GM12878 (cell line): ENCODE data around the gene NUDT7. TPM values are rescaled to one million over a fixed set of nuclear protein-coding genes. Genes with fewer than 3 reads are reported as not detected.

Experiments
- ATAC-seq: fragments of 200-7000 bp; cut with Tn5 transposase; 3 replicates; pipeline ENCODE4 v1.9.1; 2020; ENCODE audit warnings: mild to moderate bottlenecking, moderate library complexity
- BruUV-seq: library from RNA; stranded (reverse); fragments of 400-500 nt; replicated peaks from 2 replicates; lab custom pipeline; 2021; lab: Mats Ljungman, UMichigan
- CTCF ChIA-PET: fragments of 300-600 bp; sonication (Branson Sonifier 250); formaldehyde crosslinking; extraction: SDS; loops from one replicate; lab custom pipeline; 2021; ENCODE audit warnings: inconsistent platforms; lab: Yijun Ruan, JAX
- POLR2A ChIA-PET: fragments of 350-600 bp; formaldehyde crosslinking; extraction: SDS; loops from one replicate; lab custom pipeline; 2021; ENCODE audit warnings: inconsistent platforms; lab: Charles Lee
- RAD21 ChIA-PET: fragments of 300-600 bp; sonication (Branson Sonifier 250); formaldehyde crosslinking; loops from one replicate; lab custom pipeline; 2023; ENCODE audit warnings: antibody characterized with exemption; ENCODE audit not compliant: unreplicated experiment; lab: Charles Lee
- SMC1A ChIA-PET: fragments of 300-600 bp; sonication (Branson Sonifier 250); formaldehyde crosslinking; loops from one replicate; lab custom pipeline; 2023; ENCODE audit not compliant: unreplicated experiment, uncharacterized antibody; lab: Charles Lee
- DNase-seq: peaks from one replicate; pipeline ENCODE4 v3.0.0-alpha.2; 2011; ENCODE audit warnings: low read depth, low spot score
- FAIRE-seq: peaks from 3 replicates; lab custom pipeline; 2011; peaks lifted over from hg19 to GRCh38; lab: Jason Lieb, UNC
- H2AFZ ChIP-seq: 2 replicates; pipeline ENCODE4 v1.6.0; 2011; ENCODE audit warnings: low read depth, low read length, control low read depth; ENCODE audit not compliant: control insufficient read depth
- H3K27ac ChIP-seq: 2 replicates; pipeline ENCODE4 v1.5.1; 2011; ENCODE audit warnings: control low read depth; ENCODE audit not compliant: control insufficient read depth, insufficient read depth
- H3K27me3 ChIP-seq, 2 experiments: replicated peaks in 1 of 2; 2 replicates each; pipeline versions ENCODE4 v1.6.0 to v1.6.1; 2011; ENCODE audit warnings: low read length in 1 of 2; ENCODE audit not compliant: control insufficient read depth in 2 of 2, insufficient read depth in 2 of 2
- H3K36me3 ChIP-seq, 2 experiments: 2 replicates each; pipeline ENCODE4 v1.5.1; 2011; ENCODE audit warnings: low read length in 1 of 2; ENCODE audit not compliant: control insufficient read depth in 2 of 2, insufficient read depth in 2 of 2
- H3K4me1 ChIP-seq: 2 replicates; pipeline ENCODE4 v1.6.1; 2011; ENCODE audit warnings: mild to moderate bottlenecking, low read length, moderate library complexity, mixed read lengths; ENCODE audit not compliant: control insufficient read depth, insufficient read depth
- H3K4me2 ChIP-seq: 2 replicates; pipeline ENCODE4 v1.6.0; 2011; ENCODE audit warnings: control low read depth; ENCODE audit not compliant: control insufficient read depth, insufficient read depth
- H3K4me3 ChIP-seq: fragments of 200-600 bp; sonication (generic); 2 replicates; pipeline ENCODE4 v1.5.1; 2016
- H3K79me2 ChIP-seq: 2 replicates; pipeline ENCODE4 v1.6.0; 2011; ENCODE audit warnings: low read length; ENCODE audit not compliant: control insufficient read depth, insufficient read depth
- H3K9ac ChIP-seq: 2 replicates; pipeline ENCODE4 v1.8.0; 2011; ENCODE audit warnings: low read length, control low read depth, mixed read lengths; ENCODE audit not compliant: control insufficient read depth, insufficient read depth
- H3K9me3 ChIP-seq: replicated peaks from 3 replicates; pipeline ENCODE4 v1.5.1; 2011; ENCODE audit warnings: mild to moderate bottlenecking, low read length; ENCODE audit not compliant: control insufficient read depth, insufficient read depth
- H4K20me1 ChIP-seq: 2 replicates; pipeline ENCODE4 v1.6.0; 2011; ENCODE audit not compliant: control insufficient read depth, insufficient read depth
- ATF3 ChIP-seq: IDR thresholded peaks from 2 replicates; pipeline ENCODE4 v1.6.1; 2011; ENCODE audit warnings: low read depth, mild to moderate bottlenecking, low read length, moderate library complexity, borderline replicate concordance; ENCODE audit errors: extremely low read depth
- EGR1 ChIP-seq, 2 experiments: IDR thresholded peaks; 1 replicate in 1 of 2; 2 replicates in 1 of 2; pipeline ENCODE4 v1.6.1; 2011 to 2012; ENCODE audit warnings: low read depth in 2 of 2, low read length in 2 of 2, borderline replicate concordance in 1 of 2, mild to moderate bottlenecking in 1 of 2, moderate library complexity in 1 of 2
- IRF5 ChIP-seq: fragments of 450-650 bp; IDR thresholded peaks from 2 replicates; pipeline ENCODE4 v1.6.1; 2017; ENCODE audit warnings: borderline replicate concordance
- NFXL1 ChIP-seq: fragments of 450-650 bp; IDR thresholded peaks from 2 replicates; pipeline ENCODE4 v1.6.1; 2017; ENCODE audit warnings: antibody characterized with exemption, mild to moderate bottlenecking, borderline replicate concordance
- NFYA ChIP-seq: IDR thresholded peaks from 2 replicates; pipeline ENCODE4 v1.6.1; 2011; ENCODE audit warnings: low read depth, mild to moderate bottlenecking, low read length, improper control_type of control experiment, borderline replicate concordance
- SKIL ChIP-seq: fragments of 450-650 bp; IDR thresholded peaks from 2 replicates; pipeline ENCODE4 v1.6.1; 2017; ENCODE audit warnings: mild to moderate bottlenecking, low read depth, inconsistent platforms; ENCODE audit not compliant: poor library complexity, severe bottlenecking
- YY1 ChIP-seq: IDR thresholded peaks from 2 replicates; pipeline ENCODE4 v1.6.1; 2011; ENCODE audit warnings: low read depth, mild to moderate bottlenecking, low read length
- ZNF207 ChIP-seq: fragments of 450-650 bp; IDR thresholded peaks from 2 replicates; pipeline ENCODE4 v1.6.1; 2014; ENCODE audit warnings: antibody characterized with exemption, mild to moderate bottlenecking, borderline replicate concordance
- ZNF687 ChIP-seq: fragments of 450-650 bp; IDR thresholded peaks from 2 replicates; pipeline ENCODE4 v1.6.1; 2017; ENCODE audit warnings: mild to moderate bottlenecking, moderate library complexity
- ZSCAN29 ChIP-seq: fragments of 450-650 bp; IDR thresholded peaks from 2 replicates; pipeline ENCODE4 v1.6.1; 2017; ENCODE audit warnings: mild to moderate bottlenecking, moderate library complexity
- WGBS: methylation state at CpG from one replicate; pipeline ENCODE4 v1.1.6; 2016; ENCODE audit warnings: low lambda C conversion rate; ENCODE audit not compliant: insufficient replicate concordance, insufficient coverage; ENCODE audit errors: missing lambda C conversion rate; 5-methylcytosine and 5-hydroxymethylcytosine counted together
- in situ Hi-C: fragments of 300-500 bp; cut with MboI; formaldehyde crosslinking; loops from 9 replicates; pipeline ENCODE4 v1.14.3; 2018; ENCODE audit warnings: mixed read lengths
- intact Hi-C: fragments of 100-400 bp; cut with micrococcal nuclease; formaldehyde crosslinking; loops from one replicate; pipeline ENCODE4 v1.14.2; 2022; ENCODE audit not compliant: unreplicated experiment
- polyA plus RNA-seq, 11 experiments: library from polyadenylated mRNA; depleted of rRNA in 4 of 11; unstranded in 6 of 11; stranded (reverse) in 5 of 11; fragments of >200 nt; fragmentation: Nextera tagmentation in 4 of 11; fragmentation: Illumina TruSeq in 1 of 11; extraction: Ambion mirVana in 4 of 11; extraction: Trizol in 1 of 11; gene quantifications; 1 replicate in 1 of 11; 2 replicates in 10 of 11; pipeline versions ENCODE4 v1.2.1 to v1.2.3, GENCODE V29; 2011 to 2016; ENCODE audit warnings: inconsistent platforms in 2 of 11, missing spikeins in 2 of 11, low read depth in 1 of 11
- total RNA-seq, 4 experiments: library from RNA; depleted of rRNA in 3 of 4; stranded (reverse); fragments of >200 nt in 3 of 4; fragmentation: Illumina TruSeq in 1 of 4; extraction: Trizol in 1 of 4; gene quantifications; 2 replicates each; pipeline versions ENCODE4 v1.2.1 to v1.2.3, GENCODE V29; 2013 to 2021

Gene NUDT7
- total and polyA plus RNA-seq, 10 of the 15 experiments (the other 5 are each of a cell fraction or from before 2014, with no cell fraction given): 2.8 to 14.3 (median 5.2) TPM

GRCh38 chr16:77758046-77758445 is 35.7 kb downstream of the NUDT7 start (continued):
- TF ChIP-seq ZSCAN29 (no peak), ATF3 (no peak), EGR1 (IDR thresholded peaks at IDR 0.05; ENCODE audit: borderline replicate concordance in 1 of 2, low read depth in 2 of 2, low read length in 2 of 2) (no peak), IRF5 (no peak), ZNF207 (no peak), SKIL (no peak)

GRCh38 chr16:77758508-77758907 is 36.2 kb downstream of the NUDT7 start:
- H3K36me3 ChIP-seq: no peaks in the 10 kb centered on the region
- no peaks in the 10 kb centered on the region for H3K9me3 ChIP-seq
- no peak overlapping the region for H3K27ac ChIP-seq
- ChIA-PET CTCF (no interaction called here), RAD21 (no interaction called here), POLR2A (no interaction called here), SMC1A (no interaction called here)
- H3K9ac ChIP-seq: no peak overlapping the region
- intact Hi-C loops (no loop called here), in situ Hi-C loops (no loop called here)
- H3K79me2 ChIP-seq: no peaks in the 10 kb centered on the region
- ATAC-seq: no peak
- no peak for FAIRE-seq
- H3K4me1 ChIP-seq: no peaks in the 10 kb centered on the region
- no peaks in the 10 kb centered on the region for H3K27me3 ChIP-seq
- no TSS peak for BruUV-seq
- no peak overlapping the region for H2AFZ ChIP-seq
- TF ChIP-seq NFXL1 (no peak), ZNF687 (no peak), YY1 (no peak), NFYA (no peak)
- no peak overlapping the region for H3K4me3 ChIP-seq
- H3K4me2 ChIP-seq: no peak overlapping the region
- WGBS: 0% methylated on average over 2 of the region's 2 CpGs
- no peaks in the 10 kb centered on the region for H4K20me1 ChIP-seq
- DNase-seq: no peak
